Sigmoid colon (tissue), 4 donors: ENCODE data around the gene LPIN2.

ENCODE experiments used
- CTCF ChIP-seq, 4 experiments: fragments of 450-650 bp in 3 of 4; fragments of 200-600 bp in 1 of 4; IDR thresholded peaks; one replicate each; pipeline ENCODE4 v1.5.1; 2016 to 2019; ENCODE audit warnings: antibody characterized with exemption in 4 of 4, mild to moderate bottlenecking in 3 of 4, moderate library complexity in 2 of 4
- POLR2A ChIP-seq, 2 donors: fragments of 450-650 bp; IDR thresholded peaks; one replicate each; pipeline ENCODE4 v1.6.1; 2016; ENCODE audit warnings: antibody characterized with exemption in 2 of 2, mild to moderate bottlenecking in 2 of 2, moderate library complexity in 2 of 2
- POLR2AphosphoS5 ChIP-seq, 4 donors: sonication (generic); formaldehyde crosslinking; IDR thresholded peaks; one replicate each; pipeline ENCODE4 v1.6.1; 2017; ENCODE audit warnings: antibody characterized with exemption in 4 of 4

GRCh38 chr18:2979129-2979528, 33.8 kb downstream of the LPIN2 start:
- TF ChIP-seq POLR2AphosphoS5 (IDR thresholded peaks at IDR 0.05), result no peak
- TF ChIP-seq CTCF (IDR thresholded peaks at IDR 0.05), result no peak
- TF ChIP-seq POLR2A (IDR thresholded peaks at IDR 0.05), result no peak
